ENCODE results near the gene PIN1. TPM values are rescaled to one million over a fixed set of nuclear protein-coding genes. Genes with fewer than 3 reads are reported as not detected.
"Not testable (repeated sequence)": the region's sequence is repeated elsewhere in the genome, so short reads cannot be mapped to it uniquely, and the experiment has no call there.

The PIN1 gene
- total RNA-seq, 1 experiment from 2014 or later = 273 TPM

- H3K36me3 ChIP-seq = peaks cover 79% of the 10 kb centered on the region
These were observed 7.9 kb downstream of the PIN1 start for GRCh38 chr19:9842834-9843625.

GRCh38 chr19:9843626-9844273 lies 8.6 kb downstream of the PIN1 start:
- not testable (repeated sequence) for H3K4me3 ChIP-seq, H3K9me3 ChIP-seq, DNase-seq, H3K27me3 ChIP-seq
- H3K36me3 ChIP-seq = peaks cover 79% of the 10 kb centered on the region

More at GRCh38 chr19:9842834-9843625, 7.9 kb downstream of the PIN1 start:
- H3K27me3 ChIP-seq = no peaks in the 10 kb centered on the region
- no peak overlapping the region for H3K4me3 ChIP-seq
- DNase-seq = no peak
- no peaks in the 10 kb centered on the region; the same call in 1 of the 2 replicates for H3K9me3 ChIP-seq

DNA sequence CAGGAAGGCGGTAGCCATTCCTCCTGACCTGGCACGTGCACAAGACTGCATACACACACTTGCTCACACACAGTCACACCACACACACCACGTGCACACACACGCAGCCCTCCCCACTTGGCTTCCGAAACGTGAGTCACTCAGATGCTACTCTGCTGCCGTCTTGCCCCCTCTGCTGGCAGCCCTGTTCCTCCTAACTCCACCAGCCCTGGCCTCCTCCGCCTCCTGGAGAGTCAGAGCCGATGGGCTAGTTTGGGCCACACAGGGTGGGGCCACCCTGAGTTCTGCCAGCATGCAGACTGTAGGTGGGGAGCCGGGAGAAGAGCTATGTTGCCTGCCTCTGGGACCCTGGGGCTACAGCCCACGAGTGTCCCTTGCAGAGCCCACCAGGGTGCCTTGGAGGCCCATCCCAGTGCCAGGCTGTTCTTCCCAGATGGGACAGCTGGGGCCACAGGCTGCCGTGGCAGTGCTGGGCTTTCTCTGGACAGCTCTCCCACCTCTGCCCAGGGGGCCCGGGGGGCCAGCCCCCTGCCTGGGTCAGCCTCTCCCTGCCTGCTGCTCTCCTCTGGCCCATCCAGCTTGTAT lies 12.1 kb downstream of the PIN1 start:
- Histone ChIP-seq H3K9me3 (no peaks in the 10 kb centered on the region; the same call in 1 of the 2 replicates), H3K4me3 (no peak overlapping the region), H3K27me3 (no peaks in the 10 kb centered on the region), H3K36me3 (peaks cover 56% of the 10 kb centered on the region)
- DNase-seq = peak; percentile 93

DNA sequence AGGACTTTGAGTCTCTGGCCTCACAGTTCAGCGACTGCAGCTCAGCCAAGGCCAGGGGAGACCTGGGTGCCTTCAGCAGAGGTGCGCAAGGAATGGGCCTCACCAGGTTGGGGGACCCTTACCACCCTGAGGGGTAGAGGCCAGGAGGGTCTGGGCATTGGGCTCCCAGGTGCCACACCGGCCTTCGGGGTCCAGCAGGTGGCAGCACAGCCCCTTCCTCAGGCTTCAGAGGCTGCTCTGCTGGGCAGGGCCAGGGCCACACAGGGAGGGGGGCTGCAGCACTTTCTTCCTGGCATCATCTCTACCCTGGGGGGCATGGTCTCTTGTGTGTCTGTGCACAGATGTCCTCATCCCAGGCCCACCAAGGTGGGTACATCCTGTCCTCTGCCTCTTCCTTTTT lies 12.9 kb downstream of the PIN1 start:
- DNase-seq = no peak
- H3K36me3 ChIP-seq = peaks cover 47% of the 10 kb centered on the region
- no peaks in the 10 kb centered on the region for H3K27me3 ChIP-seq

GRCh38 chr19:9848762-9849161 lies 13.6 kb downstream of the PIN1 start:
- Histone ChIP-seq H3K9me3 (no peaks in the 10 kb centered on the region), H3K4me3 (no peak overlapping the region), H3K27me3 (no peaks in the 10 kb centered on the region), H3K36me3 (peaks cover 40% of the 10 kb centered on the region)
- DNase-seq = no peak

More for the DNA sequence above, 12.9 kb downstream of the PIN1 start:
- no peaks in the 10 kb centered on the region; the same call in 1 of the 2 replicates for H3K9me3 ChIP-seq
- no peak overlapping the region for H3K4me3 ChIP-seq

GRCh38 chr19:9849791-9850190 lies 14.7 kb downstream of the PIN1 start:
- no peaks in the 10 kb centered on the region for H3K9me3 ChIP-seq
- no peaks in the 10 kb centered on the region for H3K27me3 ChIP-seq
- no peak overlapping the region for H3K4me3 ChIP-seq
- peaks cover 29% of the 10 kb centered on the region for H3K36me3 ChIP-seq
- DNase-seq = no peak

DNA sequence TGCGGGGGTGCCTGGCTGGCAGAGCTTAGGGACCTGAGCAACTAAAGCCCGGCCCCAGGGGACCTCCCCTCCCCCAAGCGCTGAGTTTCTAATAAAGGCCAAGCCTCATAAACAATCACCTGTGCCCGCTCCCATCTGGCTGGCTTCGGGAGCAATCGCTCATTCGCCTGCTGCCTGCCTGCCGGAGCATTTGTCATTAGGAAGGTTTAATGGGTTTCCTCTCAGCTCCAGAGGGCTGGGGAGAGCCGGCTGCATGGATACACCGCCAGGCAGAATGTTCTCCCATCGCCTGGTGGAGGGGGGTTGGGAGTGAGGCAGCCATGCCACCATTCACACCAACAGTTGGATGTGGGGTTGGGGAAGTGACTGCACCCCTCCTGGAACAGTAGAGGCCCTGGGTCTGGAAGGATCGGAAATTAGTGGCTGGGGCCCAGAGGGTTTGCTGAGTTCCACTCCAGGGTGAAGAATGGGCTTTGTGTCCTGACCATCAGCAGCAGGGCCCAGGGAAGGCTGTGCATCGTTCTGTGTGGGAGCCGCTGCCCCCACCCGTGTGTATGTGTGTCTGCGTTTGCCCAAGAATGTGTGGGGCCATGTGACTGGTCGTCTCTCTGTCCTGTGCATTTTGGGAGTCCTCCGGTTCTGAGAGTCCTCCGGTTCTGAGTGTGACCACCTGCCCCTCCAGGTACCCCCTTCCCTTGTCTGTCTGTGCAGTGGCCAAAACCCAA lies 15.3 kb downstream of the PIN1 start:
- Histone ChIP-seq H3K9me3 (no peaks in the 10 kb centered on the region), H3K36me3 (peaks cover 27% of the 10 kb centered on the region), H3K27me3 (no peaks in the 10 kb centered on the region)

DNA sequence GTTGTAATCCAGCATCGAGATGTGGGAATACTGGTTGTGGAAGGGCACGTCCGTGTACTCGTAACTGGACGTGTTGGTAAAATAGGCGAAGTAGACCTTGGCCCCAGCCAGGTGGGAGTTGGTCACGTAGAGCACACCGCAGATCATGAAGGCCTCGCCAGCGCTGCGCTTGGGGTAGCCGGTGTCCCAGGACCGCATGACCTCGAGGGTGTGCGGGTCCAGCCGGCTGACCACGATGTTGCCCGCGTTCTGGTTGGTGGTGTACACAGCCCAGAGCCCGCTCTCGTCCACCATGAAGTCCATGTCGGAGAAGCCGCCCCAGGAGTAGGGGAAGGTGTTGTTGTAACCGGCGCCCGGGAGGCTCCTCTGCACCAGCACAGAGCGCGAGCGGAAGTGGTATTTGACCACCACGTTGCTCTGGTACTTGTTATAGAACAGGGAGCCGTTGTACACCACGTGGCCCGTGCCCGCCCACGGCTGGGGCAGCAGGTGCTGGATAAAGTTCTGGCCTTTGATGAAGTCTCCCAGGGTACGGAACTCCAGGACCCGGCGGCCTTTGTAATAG lies 19.2 kb downstream of the PIN1 start:
- no peaks in the 10 kb centered on the region for H3K9me3 ChIP-seq
- DNase-seq = no peak
- no peaks in the 10 kb centered on the region for H3K27me3 ChIP-seq
- H3K4me3 ChIP-seq = no peak overlapping the region
- H3K36me3 ChIP-seq = peaks cover 2% of the 10 kb centered on the region; the same call in 1 of the 2 replicates

More for the DNA sequence above, 15.3 kb downstream of the PIN1 start:
- H3K4me3 ChIP-seq = no peak overlapping the region
- no peak for DNase-seq

GRCh38 chr19:9856609-9857008 lies 21.5 kb downstream of the PIN1 start:
- Histone ChIP-seq H3K27me3 (no peaks in the 10 kb centered on the region), H3K9me3 (no peaks in the 10 kb centered on the region), H3K4me3 (no peak overlapping the region), H3K36me3 (no peaks in the 10 kb centered on the region)
- DNase-seq = no peak

GRCh38 chr19:9857076-9857721 lies 22.1 kb downstream of the PIN1 start:
- H3K36me3 ChIP-seq = no peaks in the 10 kb centered on the region

GRCh38 chr19:9857920-9858746 lies 23.0 kb downstream of the PIN1 start:
- DNase-seq = no peak
- H3K36me3 ChIP-seq = no peaks in the 10 kb centered on the region
- H3K9me3 ChIP-seq = no peaks in the 10 kb centered on the region
- no peak overlapping the region for H3K4me3 ChIP-seq
- H3K27me3 ChIP-seq = no peaks in the 10 kb centered on the region

More at GRCh38 chr19:9857076-9857721, 22.1 kb downstream of the PIN1 start:
- Histone ChIP-seq H3K4me3 (no peak overlapping the region), H3K9me3 (no peaks in the 10 kb centered on the region), H3K27me3 (no peaks in the 10 kb centered on the region)
- DNase-seq = no peak

DNA sequence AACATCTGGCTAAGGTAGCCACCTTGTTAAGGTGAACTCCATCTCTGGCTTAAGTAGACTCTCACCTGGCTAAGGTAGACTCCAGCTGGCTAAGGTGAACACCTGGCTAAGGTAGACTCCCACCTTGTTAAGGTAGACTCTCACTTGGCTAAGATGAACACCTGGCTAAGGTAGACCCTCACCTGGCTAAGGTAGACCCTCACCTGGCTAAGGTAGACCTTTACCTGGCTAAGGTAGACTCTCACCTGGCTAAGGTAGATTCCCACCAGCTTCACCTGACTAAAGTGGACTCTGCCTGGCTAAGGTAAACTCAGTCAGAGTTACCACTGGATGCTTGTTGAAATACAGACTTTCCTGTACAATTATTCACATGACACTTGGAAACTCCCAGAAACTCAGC lies 23.6 kb downstream of the PIN1 start:
- H3K4me3 ChIP-seq = no peak overlapping the region
- no peaks in the 10 kb centered on the region for H3K9me3 ChIP-seq
- no peak for DNase-seq
- H3K36me3 ChIP-seq = no peaks in the 10 kb centered on the region
- H3K27me3 ChIP-seq = no peaks in the 10 kb centered on the region

- H3K4me3 ChIP-seq = no peak overlapping the region
- H3K27me3 ChIP-seq = no peaks in the 10 kb centered on the region
- H3K36me3 ChIP-seq = no peaks in the 10 kb centered on the region
- H3K9me3 ChIP-seq = no peaks in the 10 kb centered on the region
- no peak for DNase-seq
These were observed 25.3 kb downstream of the PIN1 start for GRCh38 chr19:9860407-9860806.

GRCh38 chr19:9861503-9861902 lies 26.4 kb downstream of the PIN1 start:
- no peaks in the 10 kb centered on the region; the same call in 1 of the 2 replicates for H3K27me3 ChIP-seq
- H3K36me3 ChIP-seq = no peaks in the 10 kb centered on the region
- no peak overlapping the region for H3K4me3 ChIP-seq
- no peak for DNase-seq
- H3K9me3 ChIP-seq = no peaks in the 10 kb centered on the region

DNA sequence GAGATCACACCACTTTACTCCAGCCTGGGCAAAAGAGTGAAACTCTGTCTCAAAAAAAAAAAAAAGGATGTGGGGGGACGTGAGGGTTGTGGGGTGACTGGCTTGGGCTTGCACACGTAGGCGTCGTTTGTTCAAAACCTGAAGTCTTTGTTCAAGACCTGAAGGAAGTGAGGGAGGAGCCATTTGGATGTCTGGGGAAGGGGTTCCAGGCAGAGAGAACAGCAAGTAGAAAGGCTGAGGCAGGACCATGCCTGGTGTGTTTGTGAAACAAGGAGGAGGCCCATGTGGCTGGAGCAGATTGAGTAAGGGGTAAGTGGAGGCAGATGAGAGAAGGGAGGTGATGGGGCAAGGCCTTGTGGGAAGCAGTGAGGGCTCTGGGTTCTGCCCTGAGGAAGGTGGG lies 27.8 kb downstream of the PIN1 start:
- no peak for DNase-seq
- Histone ChIP-seq H3K4me3 (no peak overlapping the region), H3K9me3 (no peaks in the 10 kb centered on the region), H3K27me3 (peaks cover 2% of the 10 kb centered on the region; the same call in 1 of the 2 replicates), H3K36me3 (no peaks in the 10 kb centered on the region)

All from MG63 (cell line).